ENCODE data around the gene PLS1. TPM values are rescaled to one million over a fixed set of nuclear protein-coding genes. Genes with fewer than 3 reads are reported as not detected.

PLS1 gene
- total RNA-seq, 3 donors from 2014 or later (not counting 1 experiment from before 2014, with no cell fraction given): 1.2 to 2.6 (median 1.6) TPM

GRCh38 chr3:142628801-142629200, 32.6 kb downstream of the PLS1 start:
- Mint-ChIP-seq H3K36me3 (no peaks in the 10 kb centered on the region), H3K4me3 (no peak overlapping the region), H3K27me3 (ENCODE audit: low read depth in 2 of 2) (peaks cover 0 to 5% of the 10 kb centered on the region in 2 donors), H3K9me3 (no peaks in the 10 kb centered on the region), H3K4me1 (no peaks in the 10 kb centered on the region), H3K27ac (no peak overlapping the region)
- 60% methylated on average over 1 of the region's 1 CpG for WGBS (ENCODE audit: insufficient coverage)
- Histone ChIP-seq H3K4me3 (ENCODE audit: low read length) (no peak overlapping the region), H3K36me3 (ENCODE audit: control insufficient read depth, insufficient read depth, low read length) (no peaks in the 10 kb centered on the region), H3K4me1 (ENCODE audit: control insufficient read depth, insufficient read depth, low read length) (no peaks in the 10 kb centered on the region), H3K27me3 (ENCODE audit: control insufficient read depth, insufficient read depth, low read length) (no peaks in the 10 kb centered on the region), H3K9me3 (ENCODE audit: control insufficient read depth, insufficient read depth, low read length) (no peaks in the 10 kb centered on the region), H3K27ac (ENCODE audit: low read length) (no peak overlapping the region)
- DNase-seq (no peak), ATAC-seq (no peak)
- intact Hi-C loops (cut with micrococcal nuclease): no loop called here
- TF ChIP-seq, protein P1, sequence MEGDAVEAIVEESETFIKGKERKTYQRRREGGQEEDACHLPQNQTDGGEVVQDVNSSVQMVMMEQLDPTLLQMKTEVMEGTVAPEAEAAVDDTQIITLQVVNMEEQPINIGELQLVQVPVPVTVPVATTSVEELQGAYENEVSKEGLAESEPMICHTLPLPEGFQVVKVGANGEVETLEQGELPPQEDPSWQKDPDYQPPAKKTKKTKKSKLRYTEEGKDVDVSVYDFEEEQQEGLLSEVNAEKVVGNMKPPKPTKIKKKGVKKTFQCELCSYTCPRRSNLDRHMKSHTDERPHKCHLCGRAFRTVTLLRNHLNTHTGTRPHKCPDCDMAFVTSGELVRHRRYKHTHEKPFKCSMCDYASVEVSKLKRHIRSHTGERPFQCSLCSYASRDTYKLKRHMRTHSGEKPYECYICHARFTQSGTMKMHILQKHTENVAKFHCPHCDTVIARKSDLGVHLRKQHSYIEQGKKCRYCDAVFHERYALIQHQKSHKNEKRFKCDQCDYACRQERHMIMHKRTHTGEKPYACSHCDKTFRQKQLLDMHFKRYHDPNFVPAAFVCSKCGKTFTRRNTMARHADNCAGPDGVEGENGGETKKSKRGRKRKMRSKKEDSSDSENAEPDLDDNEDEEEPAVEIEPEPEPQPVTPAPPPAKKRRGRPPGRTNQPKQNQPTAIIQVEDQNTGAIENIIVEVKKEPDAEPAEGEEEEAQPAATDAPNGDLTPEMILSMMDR (IDR thresholded peaks at IDR 0.05): no peak

DNA sequence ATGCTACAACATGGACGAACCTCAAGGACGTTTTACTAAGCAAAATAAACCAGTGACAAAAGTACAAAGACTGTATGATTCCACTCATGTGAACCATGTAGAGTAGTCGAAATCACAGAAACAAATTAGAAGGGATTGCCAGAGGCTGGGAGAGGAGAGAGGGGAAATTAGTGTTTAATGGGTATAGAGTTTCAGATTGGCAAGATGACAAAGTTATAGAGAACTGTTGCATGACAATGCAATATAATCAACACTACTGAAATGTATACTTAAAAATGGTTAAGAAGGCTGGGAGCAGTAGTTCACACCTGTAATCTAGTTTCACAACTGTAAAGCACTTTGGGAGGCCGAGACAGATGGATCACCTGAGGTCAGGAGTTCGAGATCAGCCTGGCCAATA, 36.9 kb downstream of the PLS1 start:
- Mint-ChIP-seq H3K27me3 (ENCODE audit: low read depth in 2 of 2) (no peaks in the 10 kb centered on the region), H3K9me3 (no peaks in the 10 kb centered on the region), H3K4me1 (no peaks in the 10 kb centered on the region), H3K4me3 (no peak overlapping the region), H3K36me3 (no peaks in the 10 kb centered on the region), H3K27ac (no peak overlapping the region)
- H3K27ac ChIP-seq (ENCODE audit: low read length): no peak overlapping the region
- H3K9me3 ChIP-seq (ENCODE audit: control insufficient read depth, insufficient read depth, low read length): no peaks in the 10 kb centered on the region
- ATAC-seq (no peak), DNase-seq (no peak)
- TF ChIP-seq, protein P1 (IDR thresholded peaks at IDR 0.05): no peak
- no peaks in the 10 kb centered on the region for H3K4me1 ChIP-seq (ENCODE audit: control insufficient read depth, insufficient read depth, low read length)
- WGBS (ENCODE audit: insufficient coverage): 91% methylated on average over 5 of the region's 5 CpGs
- H3K27me3 ChIP-seq (ENCODE audit: control insufficient read depth, insufficient read depth, low read length): no peaks in the 10 kb centered on the region
- intact Hi-C loops (cut with micrococcal nuclease): no loop called here
- no peak overlapping the region for H3K4me3 ChIP-seq (ENCODE audit: low read length)
- H3K36me3 ChIP-seq (ENCODE audit: control insufficient read depth, insufficient read depth, low read length): no peaks in the 10 kb centered on the region

- ATAC-seq (no peak), DNase-seq (no peak)
- Histone ChIP-seq H3K36me3 (ENCODE audit: control insufficient read depth, insufficient read depth, low read length) (no peaks in the 10 kb centered on the region), H3K27ac (ENCODE audit: low read length) (no peak overlapping the region), H3K27me3 (ENCODE audit: control insufficient read depth, insufficient read depth, low read length) (no peaks in the 10 kb centered on the region), H3K4me1 (ENCODE audit: control insufficient read depth, insufficient read depth, low read length) (no peaks in the 10 kb centered on the region), H3K9me3 (ENCODE audit: control insufficient read depth, insufficient read depth, low read length) (no peaks in the 10 kb centered on the region), H3K4me3 (ENCODE audit: low read length) (no peak overlapping the region)
- TF ChIP-seq, protein P1 (IDR thresholded peaks at IDR 0.05): no peak
- Mint-ChIP-seq H3K9me3 (no peaks in the 10 kb centered on the region), H3K4me1 (no peaks in the 10 kb centered on the region), H3K36me3 (no peaks in the 10 kb centered on the region), H3K27ac (no peak overlapping the region), H3K4me3 (no peak overlapping the region), H3K27me3 (ENCODE audit: low read depth in 2 of 2) (no peaks in the 10 kb centered on the region)
- intact Hi-C loops (cut with micrococcal nuclease): no loop called here
Observed at GRCh38 chr3:142636050-142636449, 39.9 kb downstream of the PLS1 start.

DNA sequence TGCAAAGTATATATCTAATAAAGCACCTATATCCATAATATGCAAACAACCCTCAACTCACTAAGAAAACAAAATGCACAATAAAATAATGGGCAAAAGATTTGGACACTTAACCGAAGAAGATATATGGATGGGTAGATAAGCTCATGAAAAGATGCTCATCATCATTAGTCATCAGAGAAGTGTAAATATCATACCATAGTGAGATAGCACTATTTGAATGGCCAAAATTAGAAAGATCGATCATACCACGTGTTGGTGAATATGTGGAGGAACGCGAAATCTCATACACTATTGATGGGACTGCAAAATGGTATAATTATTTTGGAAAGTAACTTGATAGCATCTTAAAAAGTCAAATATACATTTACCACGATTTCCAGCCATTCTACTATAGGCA, 40.5 kb downstream of the PLS1 start:
- Mint-ChIP-seq H3K36me3 (no peaks in the 10 kb centered on the region), H3K4me3 (no peak overlapping the region), H3K4me1 (no peaks in the 10 kb centered on the region), H3K9me3 (no peaks in the 10 kb centered on the region), H3K27ac (no peak overlapping the region), H3K27me3 (ENCODE audit: low read depth in 2 of 2) (no peaks in the 10 kb centered on the region)
- DNase-seq (no peak), ATAC-seq (no peak)
- H3K9me3 ChIP-seq (ENCODE audit: control insufficient read depth, insufficient read depth, low read length): no peaks in the 10 kb centered on the region
- TF ChIP-seq, protein P1 (IDR thresholded peaks at IDR 0.05): no peak
- no peak overlapping the region for H3K4me3 ChIP-seq (ENCODE audit: low read length)
- H3K27me3 ChIP-seq (ENCODE audit: control insufficient read depth, insufficient read depth, low read length): no peaks in the 10 kb centered on the region
- no peak overlapping the region for H3K27ac ChIP-seq (ENCODE audit: low read length)
- no peaks in the 10 kb centered on the region for H3K4me1 ChIP-seq (ENCODE audit: control insufficient read depth, insufficient read depth, low read length)
- WGBS (ENCODE audit: insufficient coverage): 96% methylated on average over 5 of the region's 6 CpGs
- H3K36me3 ChIP-seq (ENCODE audit: control insufficient read depth, insufficient read depth, low read length): no peaks in the 10 kb centered on the region
- intact Hi-C loops (cut with micrococcal nuclease): no loop called here
